Effector CD8-positive, alpha-beta T cell (primary cell): ENCODE measurements around the gene SNPH.
A peak's percentile ranks its signal among the peaks of the same experiment; 100 is the strongest.

Source experiments
- DNase-seq: peaks from one replicate; lab custom pipeline; 2025; lab: John Stamatoyannopoulos, UW

The SNPH gene

GRCh38 chr20:1265226-1265915, 723 bp upstream of the SNPH start:
- no peak for DNase-seq

DNA sequence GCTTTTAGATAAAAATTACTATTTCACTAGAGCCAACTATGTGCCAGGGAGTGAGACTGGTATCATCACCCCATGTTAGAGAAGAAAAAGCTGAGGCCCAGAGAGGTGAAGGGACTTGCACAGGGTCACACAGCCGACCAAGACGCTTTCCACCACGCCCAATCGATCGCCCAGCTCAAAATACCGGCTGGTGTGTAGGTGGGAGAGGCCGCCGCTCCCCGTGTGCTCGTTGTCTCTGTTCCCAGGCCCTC, 253 bp upstream of the SNPH start:
- DNase-seq: no peak

DNA sequence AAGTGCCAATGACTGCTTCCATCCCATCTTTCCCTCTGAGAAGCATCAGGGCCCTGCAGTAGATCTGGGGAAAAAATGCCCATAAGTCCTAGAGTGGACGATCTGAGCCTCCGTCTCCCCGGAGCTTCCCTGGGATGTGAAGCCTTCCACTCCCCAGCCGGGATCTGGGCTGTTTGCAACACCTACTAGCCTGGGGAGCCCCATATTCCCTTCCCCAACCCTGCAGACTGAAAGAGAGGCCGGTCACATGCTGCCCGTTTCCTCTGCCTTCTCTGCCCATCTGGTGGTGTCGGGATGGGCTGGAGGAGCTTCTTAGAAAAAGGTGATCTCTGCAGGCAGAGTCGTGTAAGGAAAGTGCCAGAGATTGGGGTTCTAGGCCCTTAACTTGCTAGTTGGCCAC, 1.1 kb downstream of the SNPH start:
- no peak for DNase-seq

GRCh38 chr20:1267809-1268374, 1.8 kb downstream of the SNPH start:
- DNase-seq: no peak

GRCh38 chr20:1269235-1269634, 3.1 kb downstream of the SNPH start:
- DNase-seq: no peak

- no peak for DNase-seq
Observed at GRCh38 chr20:1269850-1270249, 3.8 kb downstream of the SNPH start.

DNA sequence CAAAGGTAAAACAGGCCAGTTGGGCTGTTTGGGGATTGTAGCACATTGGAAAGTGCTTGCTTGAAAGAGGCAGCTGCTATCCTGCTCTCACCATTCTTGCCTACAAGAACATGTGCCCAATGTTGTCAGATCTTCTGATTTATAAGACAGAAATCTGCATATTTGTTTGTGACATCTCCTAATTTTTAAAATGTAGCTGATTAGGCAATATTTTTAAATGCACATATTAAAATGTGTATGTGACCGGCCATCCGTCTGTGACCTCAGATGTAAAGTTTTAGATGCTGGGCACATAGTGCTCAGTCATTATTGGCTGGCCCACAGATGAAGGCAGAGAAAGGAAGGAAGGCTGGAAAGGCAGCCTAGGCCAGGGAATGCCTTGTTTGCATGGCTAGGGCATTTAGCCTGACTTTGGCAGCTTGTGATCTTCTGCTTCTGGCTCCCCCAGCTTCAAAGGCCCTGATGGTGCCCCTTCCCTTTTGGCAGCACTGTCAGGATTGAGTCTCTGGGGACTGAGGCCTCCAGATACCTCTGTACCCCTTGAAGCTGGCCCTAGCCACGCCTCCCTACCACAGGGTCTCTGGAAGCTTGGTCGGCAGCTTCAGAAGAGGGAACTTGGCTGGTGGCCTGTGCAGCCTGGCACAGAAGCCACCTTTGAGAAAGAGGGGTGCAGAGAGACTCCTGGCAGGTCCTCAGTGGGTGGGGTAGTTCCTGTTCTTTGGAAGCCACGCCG, 6.4 kb downstream of the SNPH start:
- DNase-seq: no peak

GRCh38 chr20:1273366-1273765, 7.3 kb downstream of the SNPH start:
- no peak for DNase-seq

DNA sequence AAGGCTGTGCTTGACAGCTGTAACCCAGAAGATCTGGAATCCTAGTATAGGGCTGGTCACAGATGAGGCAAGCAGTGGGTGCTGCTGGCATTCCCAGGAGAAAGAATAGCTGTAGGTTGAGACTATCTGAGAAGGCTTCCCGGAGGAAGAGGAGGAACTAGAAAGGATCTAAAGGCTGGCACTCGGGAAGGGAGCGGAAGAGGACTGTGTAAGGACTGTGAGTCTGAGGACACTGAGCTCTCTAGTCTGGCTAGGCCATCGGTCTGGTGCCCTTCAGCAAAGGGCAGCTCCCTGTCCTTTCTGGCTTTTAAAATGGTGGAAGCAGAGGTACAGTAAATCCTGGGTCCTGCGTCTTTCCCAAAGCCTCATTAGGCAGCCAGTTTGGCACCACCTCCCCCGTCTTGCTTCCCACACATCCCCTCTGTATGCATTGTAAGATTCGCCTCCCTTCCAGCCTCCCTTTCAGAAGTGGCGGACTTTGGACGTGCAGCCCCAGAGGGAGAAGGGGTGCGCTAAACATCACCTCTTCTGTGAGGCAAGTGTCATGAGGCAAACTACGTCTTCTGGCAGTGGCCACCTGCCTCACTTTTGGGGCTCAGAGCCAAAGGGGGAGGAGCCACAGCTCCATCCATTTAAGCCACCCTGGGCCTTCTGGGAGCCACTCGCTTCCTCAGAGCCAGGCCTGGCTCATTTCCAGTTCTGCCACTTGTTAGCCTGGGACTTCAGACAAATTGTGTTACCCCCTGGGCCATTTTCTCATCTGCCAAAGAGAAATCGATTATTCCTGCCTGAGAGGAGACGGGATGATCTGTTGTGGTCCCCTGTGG, 8.6 kb downstream of the SNPH start:
- DNase-seq: no peak

DNA sequence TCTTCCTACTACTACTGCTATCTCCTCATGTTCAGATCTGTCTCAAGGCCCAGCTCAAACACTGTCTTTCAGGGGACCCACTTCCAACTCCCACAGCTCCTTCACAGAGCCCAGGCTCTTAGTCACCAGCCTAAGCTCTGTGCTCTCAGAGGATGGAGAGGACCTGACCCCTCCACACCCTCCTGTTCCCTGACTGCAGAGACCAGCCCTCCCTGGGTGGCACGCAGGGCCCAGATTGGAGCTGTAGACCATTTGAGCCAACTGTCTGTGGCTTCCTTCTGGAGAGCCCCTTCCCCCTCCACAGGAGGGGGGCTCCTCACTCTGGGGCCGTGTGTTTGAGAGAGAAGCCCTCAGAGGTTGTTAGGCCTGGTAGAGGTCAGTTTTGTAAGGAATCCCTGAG, 9.8 kb downstream of the SNPH start:
- DNase-seq: no peak

DNA sequence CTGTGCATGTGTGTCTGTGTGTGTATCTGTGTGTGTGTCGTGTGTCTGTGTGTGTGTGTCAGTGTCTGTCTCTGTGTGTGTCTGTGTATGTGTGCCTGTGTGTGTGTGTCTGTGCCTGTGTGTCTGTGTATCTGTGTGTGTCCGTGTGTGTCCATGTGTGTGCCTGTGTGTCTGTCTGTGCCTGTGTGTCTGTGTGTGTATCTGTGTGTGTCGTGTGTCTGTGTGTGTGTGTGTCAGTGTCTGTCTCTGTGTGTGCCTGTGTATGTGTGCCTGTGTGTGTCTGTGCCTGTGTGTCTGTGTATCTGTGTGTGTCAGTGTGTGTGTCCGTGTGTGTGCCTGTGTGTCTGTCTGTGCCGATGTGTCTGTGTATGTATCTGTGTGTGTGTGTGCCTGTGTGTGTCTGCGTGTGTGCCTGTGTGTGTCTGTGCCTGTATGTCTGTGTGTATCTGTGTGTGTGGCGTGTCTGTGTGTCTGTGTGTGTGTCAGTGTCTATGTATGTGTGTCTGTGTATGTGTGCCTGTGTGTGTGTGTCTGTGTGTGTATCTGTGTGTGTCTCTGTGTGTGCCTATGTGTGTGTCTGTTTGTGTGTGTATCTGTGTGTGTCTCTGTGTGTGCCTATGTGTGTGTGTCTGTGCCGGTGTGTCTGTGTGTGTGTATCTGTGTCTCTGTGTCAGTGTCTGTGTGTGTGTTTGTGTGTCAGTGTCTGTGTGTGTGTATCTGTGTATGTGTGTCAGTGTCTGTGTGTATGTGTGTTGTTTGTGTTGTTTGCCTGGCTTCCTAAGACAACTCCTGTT, 11.6 kb downstream of the SNPH start:
- no peak for DNase-seq

DNA sequence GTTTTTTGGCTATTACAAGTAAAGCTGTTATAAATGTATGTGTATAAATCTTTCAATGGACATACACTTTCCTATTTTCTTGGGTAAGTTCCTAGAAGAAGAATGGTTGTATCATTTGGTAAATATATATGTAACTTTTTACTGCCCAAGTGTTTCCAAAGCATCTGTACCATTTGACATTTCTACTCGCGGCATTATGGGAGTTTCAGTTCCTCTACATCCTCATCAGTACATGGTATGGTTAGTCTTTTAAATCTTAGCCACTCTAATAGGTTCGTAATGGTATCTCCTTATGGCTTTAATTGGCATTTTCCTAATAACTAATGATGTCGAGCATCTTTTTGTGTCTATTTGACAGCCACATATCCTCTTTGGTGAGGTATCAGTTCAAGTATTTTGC, 12.9 kb downstream of the SNPH start:
- DNase-seq: no peak

DNA sequence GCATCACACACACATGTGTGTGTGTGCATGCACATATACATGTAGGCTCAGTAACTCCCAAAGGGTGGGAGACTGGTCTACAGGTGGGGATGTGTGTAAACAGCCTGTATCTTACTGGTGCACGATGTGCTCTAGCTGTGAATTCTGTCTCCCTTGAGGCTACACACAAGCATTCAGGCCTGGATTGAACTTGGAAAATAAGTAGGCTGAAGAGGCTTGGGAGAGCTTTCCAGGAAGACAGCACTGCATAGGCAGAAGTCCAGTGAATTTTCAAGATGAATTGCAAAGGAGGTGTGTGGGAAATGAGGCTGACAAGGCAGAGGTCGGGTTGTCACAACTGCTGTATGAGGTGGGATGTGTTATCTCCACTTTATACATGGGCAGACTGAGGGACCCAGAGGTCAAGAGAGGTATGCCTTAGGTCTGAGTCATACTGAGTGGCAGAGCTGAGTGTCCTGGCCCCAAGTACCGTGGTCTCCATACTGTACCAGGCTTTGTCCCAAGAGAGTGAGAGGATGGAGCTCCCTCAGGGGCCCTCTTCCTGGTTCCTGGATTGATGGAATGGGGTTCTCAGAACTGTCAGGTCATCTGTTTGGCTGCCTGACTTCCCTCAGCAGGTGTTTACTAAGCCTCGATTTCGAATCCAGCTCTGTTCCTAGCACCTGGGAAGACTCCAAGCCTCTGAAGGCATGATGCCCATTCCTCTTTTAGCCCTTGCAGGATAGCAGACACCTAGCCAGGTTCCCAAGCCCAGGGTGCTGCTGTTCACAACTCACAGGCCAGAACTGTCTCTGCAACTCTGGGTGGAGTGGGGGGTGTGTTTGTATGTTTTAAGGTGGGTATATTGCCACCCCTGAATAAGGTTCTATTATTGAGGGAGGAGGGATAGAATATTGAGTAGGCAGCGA, 14.4 kb downstream of the SNPH start:
- DNase-seq: no peak

GRCh38 chr20:1281279-1282057, 15.4 kb downstream of the SNPH start:
- no peak for DNase-seq

GRCh38 chr20:1282966-1283365, 16.9 kb downstream of the SNPH start:
- no peak for DNase-seq

GRCh38 chr20:1283522-1284510, 17.7 kb downstream of the SNPH start:
- no peak for DNase-seq

DNA sequence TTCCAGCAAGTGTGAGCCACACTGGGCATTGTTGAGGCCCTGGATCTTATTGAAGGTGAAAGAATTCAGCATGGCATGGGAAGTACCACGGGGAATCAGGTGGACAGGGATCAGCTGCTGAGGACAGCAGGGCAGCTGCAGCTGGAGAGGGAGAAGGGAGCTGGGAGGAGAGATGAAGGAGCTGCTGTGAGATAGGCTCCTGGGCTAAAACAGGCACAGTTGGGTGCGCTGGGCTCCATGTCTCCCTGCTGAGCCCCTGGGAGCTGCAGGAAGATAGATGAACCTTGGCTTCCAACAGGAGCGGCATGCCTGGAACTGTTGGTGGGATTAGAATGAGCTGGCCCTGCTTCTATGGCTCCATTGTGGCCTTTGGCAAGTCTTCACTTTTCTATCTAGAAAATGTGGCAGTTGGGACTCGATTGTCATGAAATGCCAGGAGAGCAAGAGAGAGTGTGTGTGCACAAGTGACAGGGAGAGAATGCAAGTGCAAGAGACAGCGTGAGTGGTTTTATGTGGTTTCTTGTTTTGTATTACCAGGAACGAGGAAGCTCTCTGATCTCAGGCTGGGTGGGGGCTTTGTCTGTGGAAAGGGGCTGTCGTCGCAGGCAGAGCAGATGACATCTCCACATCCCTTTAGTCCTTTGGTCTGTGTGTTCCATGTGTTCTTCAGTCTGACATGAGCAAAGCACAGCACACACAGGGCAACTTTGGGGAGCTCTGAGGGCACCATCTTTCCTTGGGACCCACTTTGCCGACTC, 20.4 kb downstream of the SNPH start:
- DNase-seq: peak; percentile 7

GRCh38 chr20:1287306-1287705, 21.2 kb downstream of the SNPH start:
- no peak for DNase-seq
